Neutrophil (primary cell): Measurements from ENCODE around the gene EXOSC10.
"Not testable (repeated sequence)": the region's sequence is repeated elsewhere in the genome, so short reads cannot be mapped to it uniquely, and the experiment has no call there.

Experiments used
- H3K27ac ChIP-seq: fragments of 200-600 bp; sonication (generic); 2 replicates; pipeline ENCODE4 v1.5.1; 2016; ENCODE audit warnings: mild to moderate bottlenecking, moderate library complexity
- H3K27me3 ChIP-seq: fragments of 200-600 bp; sonication (generic); 2 replicates; pipeline ENCODE4 v1.6.0; 2016; ENCODE audit warnings: mild to moderate bottlenecking
- H3K36me3 ChIP-seq: fragments of 200-600 bp; sonication (generic); 2 replicates; pipeline ENCODE4 v1.5.1; 2017
- H3K4me1 ChIP-seq, 2 experiments: fragments of 200-600 bp in 1 of 2; sonication (generic) in 1 of 2; 1 replicate in 1 of 2; 2 replicates in 1 of 2; pipeline versions ENCODE4 v1.5.1 to v1.6.1; 2013 to 2016; ENCODE audit warnings: low read depth in 1 of 2, low read length in 1 of 2, mild to moderate bottlenecking in 1 of 2, moderate library complexity in 1 of 2; ENCODE audit not compliant: control insufficient read depth in 1 of 2, insufficient read depth in 1 of 2
- H3K4me3 ChIP-seq, 2 experiments: fragments of 200-600 bp in 1 of 2; sonication (generic) in 1 of 2; 1 replicate in 1 of 2; 2 replicates in 1 of 2; pipeline ENCODE4 v1.5.1; 2013 to 2016; ENCODE audit warnings: low read depth in 1 of 2, low read length in 1 of 2, mild to moderate bottlenecking in 1 of 2, moderate library complexity in 1 of 2
- H3K9me3 ChIP-seq: fragments of 200-600 bp; sonication (generic); 2 replicates; pipeline ENCODE4 v1.5.1; 2016
- TF ChIP-seq, protein P1 (sequence below): fragments of 200-600 bp; sonication (generic); IDR thresholded peaks from 2 replicates; pipeline ENCODE4 v1.5.1; 2016; ENCODE audit warnings: antibody characterized with exemption

The EXOSC10 gene

DNA sequence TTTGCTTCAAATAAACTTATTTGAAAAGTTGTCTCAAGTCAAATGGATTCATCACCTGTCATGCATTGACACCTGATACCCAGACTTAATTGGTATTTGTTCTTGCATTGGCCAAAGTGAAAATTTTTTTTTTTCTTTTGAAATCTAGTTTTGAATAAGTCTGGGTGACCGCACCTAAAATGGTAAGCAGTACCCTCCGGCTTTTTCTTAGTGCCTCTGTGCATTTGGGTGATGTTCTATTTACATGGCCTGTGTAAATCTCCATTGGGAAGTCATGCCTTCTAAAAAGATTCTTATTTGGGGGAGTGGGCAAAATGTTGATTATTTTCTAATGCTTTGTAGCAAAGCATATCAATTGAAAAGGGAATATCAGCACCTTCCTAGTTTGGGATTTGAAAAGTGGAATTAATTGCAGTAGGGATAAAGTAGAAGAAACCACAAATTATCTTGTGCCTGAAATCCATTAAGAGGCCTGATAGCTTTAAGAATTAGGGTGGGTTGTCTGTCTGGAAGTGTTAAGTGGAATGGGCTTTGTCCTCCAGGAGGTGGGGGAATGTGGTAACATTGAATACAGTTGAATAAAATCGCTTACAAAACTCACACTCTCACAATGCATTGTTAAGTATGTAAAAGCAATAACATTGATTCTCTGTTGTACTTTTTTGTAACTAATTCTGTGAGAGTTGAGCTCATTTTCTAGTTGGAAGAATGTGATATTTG lies 75.4 kb downstream of the EXOSC10 start:
- no peaks in the 10 kb centered on the region for H3K27me3 ChIP-seq
- peaks cover 89% of the 10 kb centered on the region for H3K36me3 ChIP-seq
- no peak overlapping the region for H3K27ac ChIP-seq
- H3K9me3 ChIP-seq: no peaks in the 10 kb centered on the region
- no peaks in the 10 kb centered on the region for H3K4me1 ChIP-seq
- H3K4me3 ChIP-seq: no peak overlapping the region
- TF ChIP-seq, protein P1, sequence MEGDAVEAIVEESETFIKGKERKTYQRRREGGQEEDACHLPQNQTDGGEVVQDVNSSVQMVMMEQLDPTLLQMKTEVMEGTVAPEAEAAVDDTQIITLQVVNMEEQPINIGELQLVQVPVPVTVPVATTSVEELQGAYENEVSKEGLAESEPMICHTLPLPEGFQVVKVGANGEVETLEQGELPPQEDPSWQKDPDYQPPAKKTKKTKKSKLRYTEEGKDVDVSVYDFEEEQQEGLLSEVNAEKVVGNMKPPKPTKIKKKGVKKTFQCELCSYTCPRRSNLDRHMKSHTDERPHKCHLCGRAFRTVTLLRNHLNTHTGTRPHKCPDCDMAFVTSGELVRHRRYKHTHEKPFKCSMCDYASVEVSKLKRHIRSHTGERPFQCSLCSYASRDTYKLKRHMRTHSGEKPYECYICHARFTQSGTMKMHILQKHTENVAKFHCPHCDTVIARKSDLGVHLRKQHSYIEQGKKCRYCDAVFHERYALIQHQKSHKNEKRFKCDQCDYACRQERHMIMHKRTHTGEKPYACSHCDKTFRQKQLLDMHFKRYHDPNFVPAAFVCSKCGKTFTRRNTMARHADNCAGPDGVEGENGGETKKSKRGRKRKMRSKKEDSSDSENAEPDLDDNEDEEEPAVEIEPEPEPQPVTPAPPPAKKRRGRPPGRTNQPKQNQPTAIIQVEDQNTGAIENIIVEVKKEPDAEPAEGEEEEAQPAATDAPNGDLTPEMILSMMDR: no peak

DNA sequence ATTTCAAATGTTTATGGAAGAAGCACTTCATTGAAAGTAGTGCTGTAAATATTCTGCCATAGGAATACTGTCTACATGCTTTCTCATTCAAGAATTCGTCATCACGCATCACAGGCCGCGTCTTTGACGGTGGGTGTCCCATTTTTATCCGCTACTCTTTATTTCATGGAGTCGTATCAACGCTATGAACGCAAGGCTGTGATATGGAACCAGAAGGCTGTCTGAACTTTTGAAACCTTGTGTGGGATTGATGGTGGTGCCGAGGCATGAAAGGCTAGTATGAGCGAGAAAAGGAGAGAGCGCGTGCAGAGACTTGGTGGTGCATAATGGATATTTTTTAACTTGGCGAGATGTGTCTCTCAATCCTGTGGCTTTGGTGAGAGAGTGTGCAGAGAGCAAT lies 76.5 kb downstream of the EXOSC10 start:
- Histone ChIP-seq H3K36me3 (peaks cover 100% of the 10 kb centered on the region), H3K9me3 (no peaks in the 10 kb centered on the region), H3K4me3 (no peak overlapping the region), H3K27me3 (no peaks in the 10 kb centered on the region), H3K4me1 (no peaks in the 10 kb centered on the region), H3K27ac (no peak overlapping the region)
- TF ChIP-seq, protein P1: no peak

DNA sequence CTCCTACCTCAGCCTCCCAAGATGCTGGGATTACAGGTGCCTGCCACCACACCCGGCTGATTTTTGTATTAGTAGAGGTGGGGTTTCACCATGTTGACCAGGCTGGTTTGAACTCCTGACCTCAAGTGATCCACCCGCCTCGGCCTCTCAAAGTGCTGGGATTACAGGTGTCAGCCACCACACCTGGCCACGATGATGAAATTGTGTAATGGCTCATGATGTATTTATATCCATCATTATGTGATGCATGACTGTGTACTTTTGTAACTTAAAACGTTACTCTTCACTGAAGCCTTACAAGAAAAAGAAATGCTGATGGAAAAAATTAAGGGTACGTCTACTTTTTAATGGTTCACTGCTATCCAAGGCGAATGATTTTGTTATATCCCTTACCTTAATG lies 79.7 kb downstream of the EXOSC10 start:
- Histone ChIP-seq H3K9me3 (no peaks in the 10 kb centered on the region), H3K27ac (no peak overlapping the region), H3K36me3 (peaks cover 100% of the 10 kb centered on the region), H3K4me1 (no peaks in the 10 kb centered on the region), H3K27me3 (no peaks in the 10 kb centered on the region), H3K4me3 (no peak overlapping the region)
- TF ChIP-seq, protein P1: no peak

DNA sequence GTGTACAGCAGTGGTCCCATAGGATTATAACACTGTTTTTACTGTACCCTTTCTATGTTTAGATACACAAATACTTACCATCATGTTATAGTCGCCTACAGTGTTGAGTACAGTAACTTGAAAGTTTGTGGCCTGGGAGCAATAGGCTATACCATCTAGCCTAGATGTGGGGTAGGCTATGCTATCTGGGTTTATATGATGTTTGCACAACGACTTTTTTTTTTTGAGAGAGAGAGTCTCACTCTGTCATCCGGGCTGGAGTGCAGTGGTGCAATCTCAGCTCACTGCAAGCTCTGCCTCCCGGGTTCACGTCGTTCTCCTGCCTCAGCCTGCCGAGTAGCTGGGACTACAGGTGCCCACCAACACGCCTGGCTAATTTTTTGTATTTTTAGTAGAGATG lies 80.3 kb downstream of the EXOSC10 start:
- not testable (repeated sequence) for H3K9me3 ChIP-seq, H3K27ac ChIP-seq, H3K4me3 ChIP-seq, H3K27me3 ChIP-seq, H3K4me1 ChIP-seq
- peaks cover 100% of the 10 kb centered on the region for H3K36me3 ChIP-seq
